Left lobe of liver (tissue), 1 donor: ENCODE data around the gene CSRP2. TPM values are rescaled to one million over a fixed set of nuclear protein-coding genes. Genes with fewer than 3 reads are reported as not detected.

Source experiments
- total RNA-seq: library from RNA; stranded (reverse); gene quantifications from one replicate; pipeline ENCODE4 v1.2.1, GENCODE V29; 2021
- donor health status: DM: no; HTN: yes; CAD: no.

The CSRP2 gene
- total RNA-seq, 1 donor from 2014 or later = 14.1 TPM

Other genes starting within 250 kb of the CSRP2 start
- 9.2 TPM for gene ZDHHC17, start 114.9 kb downstream of the CSRP2 start, total RNA-seq
- gene E2F7, start 186.6 kb upstream of the CSRP2 start, total RNA-seq = 0.18 TPM